BLaER1 treated with 17β-estradiol and CSF1 and Interleukin-3, amounts not matched to agents 10 nM and 100 nM (cell line): ENCODE results near the gene CYP2B6.

ENCODE experiments used
- H3K27ac ChIP-seq, 11 experiments: shearing (Covaris generic); formaldehyde crosslinking; 2 replicates each; pipeline ENCODE4 v1.8.1; 2022
- H3K27me3 ChIP-seq, 11 experiments: shearing (Covaris generic); formaldehyde crosslinking; 2 replicates each; pipeline ENCODE4 v1.8.1; 2022
- H3K36me3 ChIP-seq, 11 experiments: shearing (Covaris generic); formaldehyde crosslinking; 2 replicates each; pipeline ENCODE4 v1.8.1; 2022
- H3K4me1 ChIP-seq, 10 experiments: shearing (Covaris generic); formaldehyde crosslinking; 2 replicates each; pipeline ENCODE4 v1.8.1; 2022
- H3K4me2 ChIP-seq, 11 experiments: shearing (Covaris generic); formaldehyde crosslinking; 2 replicates each; pipeline ENCODE4 v1.8.1; 2022
- H3K4me3 ChIP-seq, 10 experiments: shearing (Covaris generic); formaldehyde crosslinking; 2 replicates each; pipeline ENCODE4 v1.8.1; 2022
- H3K9ac ChIP-seq, 11 experiments: shearing (Covaris generic); formaldehyde crosslinking; 2 replicates each; pipeline ENCODE4 v1.8.1; 2022
- H3K9me3 ChIP-seq, 11 experiments: shearing (Covaris generic); formaldehyde crosslinking; replicated peaks in 1 of 11; 2 replicates each; pipeline ENCODE4 v1.8.1; 2022
- H4K20me1 ChIP-seq, 11 experiments: shearing (Covaris generic); formaldehyde crosslinking; 2 replicates each; pipeline ENCODE4 v1.8.1; 2022
- Cebpa-rat ChIP-seq, 11 experiments: shearing (Covaris generic); IDR thresholded peaks; 2 replicates each; pipeline ENCODE4 v1.8.1; 2022

Gene CYP2B6

GRCh38 chr19:40990972-40991381 lies at the start of gene CYP2B6:
CYP2B6 (plus strand) TSS chr19:40991282; CDS start chr19:40991306, 24 bp downstream.
- Histone ChIP-seq H3K27me3 (no peaks in the 10 kb centered on the region), H3K4me3 (no peak within 1 kb of the TSS), H3K4me2 (no peak within 1 kb of the TSS), H3K9ac (no peak within 1 kb of the TSS), H3K9me3 (peaks cover 0 to 23% (median 11%) of the 10 kb centered on the region in 11 experiments; a peak in 12 of 22 replicates), H3K4me1 (no peaks in the 10 kb centered on the region), H3K27ac (no peak within 1 kb of the TSS), H4K20me1 (no peaks in the 10 kb centered on the region), H3K36me3 (no peaks in the 10 kb centered on the region)
- no peak for TF ChIP-seq Cebpa-rat (IDR thresholded peaks at IDR 0.05)

- no peaks in the 10 kb centered on the region for H3K36me3 ChIP-seq
- H3K9ac ChIP-seq = no peak overlapping the region
- no peak overlapping the region for H3K4me2 ChIP-seq
- no peak for TF ChIP-seq Cebpa-rat (IDR thresholded peaks at IDR 0.05)
- H3K27ac ChIP-seq = no peak overlapping the region
- H3K4me3 ChIP-seq = no peak overlapping the region
- no peaks in the 10 kb centered on the region for H3K4me1 ChIP-seq
- H3K27me3 ChIP-seq = no peaks in the 10 kb centered on the region
- 0 out of 22 replicates have a peak, but pooled peaks cover 0 to 7% (median 0%) of the 10 kb centered on the region in 11 experiments for H3K9me3 ChIP-seq
- H4K20me1 ChIP-seq = no peaks in the 10 kb centered on the region
Measured at GRCh38 chr19:40941481-40942219, 49.4 kb upstream of the CYP2B6 start.

GRCh38 chr19:40945645-40946044 lies 45.4 kb upstream of the CYP2B6 start:
- Histone ChIP-seq H3K4me2 (no peak overlapping the region), H3K27me3 (no peaks in the 10 kb centered on the region), H3K27ac (no peak overlapping the region), H4K20me1 (no peaks in the 10 kb centered on the region), H3K4me3 (no peak overlapping the region), H3K9me3 (peaks cover 0 to 7% (median 0%) of the 10 kb centered on the region in 11 experiments; a peak in 2 of 22 replicates), H3K9ac (no peak overlapping the region), H3K4me1 (no peaks in the 10 kb centered on the region), H3K36me3 (no peaks in the 10 kb centered on the region)
- no peak for TF ChIP-seq Cebpa-rat (IDR thresholded peaks at IDR 0.05)

- no peak for TF ChIP-seq Cebpa-rat (IDR thresholded peaks at IDR 0.05)
- H4K20me1 ChIP-seq = no peaks in the 10 kb centered on the region
- H3K9ac ChIP-seq = no peak overlapping the region
- no peaks in the 10 kb centered on the region for H3K36me3 ChIP-seq
- no peak overlapping the region for H3K27ac ChIP-seq
- H3K4me1 ChIP-seq = no peaks in the 10 kb centered on the region
- peaks cover 8 to 22% (median 14%) of the 10 kb centered on the region in 11 experiments; a peak in 20 of 22 replicates for H3K9me3 ChIP-seq
- H3K4me3 ChIP-seq = no peak overlapping the region
- H3K27me3 ChIP-seq = no peaks in the 10 kb centered on the region
- no peak overlapping the region for H3K4me2 ChIP-seq
Measured at GRCh38 chr19:40947114-40947513, 44.0 kb upstream of the CYP2B6 start.

- H3K4me3 ChIP-seq = no peak overlapping the region
- H3K4me1 ChIP-seq = no peaks in the 10 kb centered on the region
- H3K27ac ChIP-seq = no peak overlapping the region
- H3K9ac ChIP-seq = no peak overlapping the region
- no peaks in the 10 kb centered on the region for H3K27me3 ChIP-seq
- no peak overlapping the region for H3K4me2 ChIP-seq
- H4K20me1 ChIP-seq = no peaks in the 10 kb centered on the region
- H3K36me3 ChIP-seq = no peaks in the 10 kb centered on the region
- H3K9me3 ChIP-seq = peaks cover 12 to 27% (median 18%) of the 10 kb centered on the region in 11 experiments; a peak in 21 of 22 replicates
- TF ChIP-seq Cebpa-rat (IDR thresholded peaks at IDR 0.05) = no peak
Measured at GRCh38 chr19:40947573-40947972, 43.5 kb upstream of the CYP2B6 start.

- Histone ChIP-seq H3K4me3 (no peak overlapping the region), H3K9ac (no peak overlapping the region), H3K36me3 (no peaks in the 10 kb centered on the region), H3K4me2 (no peak overlapping the region), H3K9me3 (peaks cover 24 to 38% (median 29%) of the 10 kb centered on the region in 11 experiments), H3K27ac (no peak overlapping the region), H4K20me1 (no peaks in the 10 kb centered on the region), H3K4me1 (no peaks in the 10 kb centered on the region), H3K27me3 (no peaks in the 10 kb centered on the region)
- no peak for TF ChIP-seq Cebpa-rat (IDR thresholded peaks at IDR 0.05)
Measured at GRCh38 chr19:40948580-40949299, 42.3 kb upstream of the CYP2B6 start.

- no peak overlapping the region; a peak in 1 of 20 replicates for H3K4me3 ChIP-seq
- H4K20me1 ChIP-seq = no peaks in the 10 kb centered on the region
- H3K4me1 ChIP-seq = no peaks in the 10 kb centered on the region
- no peaks in the 10 kb centered on the region; a peak in 1 of 22 replicates for H3K36me3 ChIP-seq
- H3K9ac ChIP-seq = no peak overlapping the region
- H3K4me2 ChIP-seq = no peak overlapping the region
- H3K27me3 ChIP-seq = no peaks in the 10 kb centered on the region
- peaks cover 54 to 70% (median 61%) of the 10 kb centered on the region in 11 experiments for H3K9me3 ChIP-seq
- no peak for TF ChIP-seq Cebpa-rat (IDR thresholded peaks at IDR 0.05)
- no peak overlapping the region for H3K27ac ChIP-seq
Measured at GRCh38 chr19:40954573-40954972, 36.5 kb upstream of the CYP2B6 start.

- peaks cover 24 to 33% (median 28%) of the 10 kb centered on the region in 11 experiments for H3K9me3 ChIP-seq
- H3K9ac ChIP-seq = no peak overlapping the region
- no peaks in the 10 kb centered on the region for H3K27me3 ChIP-seq
- no peaks in the 10 kb centered on the region for H3K4me1 ChIP-seq
- no peaks in the 10 kb centered on the region; a peak in 1 of 22 replicates for H3K36me3 ChIP-seq
- H4K20me1 ChIP-seq = no peaks in the 10 kb centered on the region
- no peak overlapping the region for H3K4me3 ChIP-seq
- no peak for TF ChIP-seq Cebpa-rat (IDR thresholded peaks at IDR 0.05)
- H3K27ac ChIP-seq = no peak overlapping the region
- H3K4me2 ChIP-seq = no peak overlapping the region
Measured at GRCh38 chr19:40959338-40959737, 31.7 kb upstream of the CYP2B6 start.

GRCh38 chr19:40960062-40960685 lies 30.9 kb upstream of the CYP2B6 start:
- no peak for TF ChIP-seq Cebpa-rat (IDR thresholded peaks at IDR 0.05)
- Histone ChIP-seq H3K4me3 (no peak overlapping the region), H3K4me2 (no peak overlapping the region), H3K9me3 (peaks cover 16 to 25% (median 21%) of the 10 kb centered on the region in 11 experiments), H3K9ac (no peak overlapping the region), H4K20me1 (no peaks in the 10 kb centered on the region), H3K4me1 (no peaks in the 10 kb centered on the region), H3K27ac (no peak overlapping the region), H3K36me3 (no peaks in the 10 kb centered on the region; a peak in 1 of 22 replicates), H3K27me3 (no peaks in the 10 kb centered on the region)
